Heart left ventricle (tissue), 16 donors: ENCODE data around the gene BHLHE40. TPM values are rescaled to one million over a fixed set of nuclear protein-coding genes. Genes with fewer than 3 reads are reported as not detected.

Experiments used
- ATAC-seq, 4 donors: fragments of 200-7000 bp; cut with Tn5 transposase; one replicate each; pipeline ENCODE4 v1.9.1; 2020 to 2022; ENCODE audit warnings: moderate library complexity in 4 of 4, mild to moderate bottlenecking in 3 of 4, moderate number of reproducible peaks in 1 of 4
- DNase-seq, 5 donors: peaks; one replicate each; pipeline ENCODE4 v3.0.0-alpha.2; 2020
- H3K27ac ChIP-seq, 12 donors: fragments of 200-600 bp; sonication (generic) in 4 of 12; one replicate each; pipeline versions ENCODE4 v1.5.0 to v1.8.0; 2016 to 2022; ENCODE audit warnings: mild to moderate bottlenecking in 2 of 12
- H3K27me3 ChIP-seq, 9 donors: fragments of 200-600 bp; sonication (generic) in 2 of 9; one replicate each; pipeline versions ENCODE4 v1.5.1 to v1.8.0; 2016 to 2022; ENCODE audit warnings: mild to moderate bottlenecking in 3 of 9
- H3K36me3 ChIP-seq, 9 donors: fragments of 200-600 bp; sonication (generic) in 2 of 9; one replicate each; pipeline versions ENCODE4 v1.5.0 to v1.8.0; 2018 to 2022; ENCODE audit warnings: mild to moderate bottlenecking in 2 of 9
- H3K4me1 ChIP-seq, 12 donors: fragments of 200-600 bp; sonication (generic) in 4 of 12; one replicate each; pipeline versions ENCODE4 v1.5.0 to v1.8.0; 2016 to 2022; ENCODE audit warnings: mild to moderate bottlenecking in 3 of 12
- H3K4me3 ChIP-seq, 12 donors: fragments of 200-600 bp; sonication (generic) in 4 of 12; one replicate each; pipeline versions ENCODE4 v1.5.0 to v1.8.0; 2017 to 2022; ENCODE audit warnings: mild to moderate bottlenecking in 9 of 12, moderate library complexity in 4 of 12
- H3K9me3 ChIP-seq, 12 donors: fragments of 200-600 bp; sonication (generic) in 4 of 12; one replicate each; pipeline versions ENCODE4 v1.5.0 to v1.8.0; 2016 to 2022; ENCODE audit warnings: mild to moderate bottlenecking in 1 of 12
- POLR2A ChIP-seq, 2 donors: fragments of 450-650 bp; IDR thresholded peaks; one replicate each; pipeline ENCODE4 v1.6.1; 2017; ENCODE audit warnings: antibody characterized with exemption in 2 of 2, mild to moderate bottlenecking in 2 of 2, moderate library complexity in 2 of 2
- WGBS, 4 donors: extraction: QIAGEN DNeasy Blood & Tissue Kit in 2 of 4; methylation state at CpG; one replicate each; pipeline versions ENCODE4 v1.1.5 to v1.1.7; 2013 to 2018; 5-methylcytosine and 5-hydroxymethylcytosine counted together
- intact Hi-C, 10 donors: fragments of 100-400 bp; cut with DNase I; formaldehyde crosslinking; loops; one replicate each; pipeline versions ENCODE4 v1.11.1 to v1.14.2; 2022
- polyA plus RNA-seq, 2 donors: library from polyadenylated mRNA; stranded (reverse); fragments of 200-250 nt; gene quantifications; one replicate each; pipeline ENCODE4 v1.2.3, GENCODE V29; 2013
- total RNA-seq, 9 donors: library from RNA; depleted of rRNA in 2 of 9; stranded (reverse); fragments of >200 nt in 2 of 9; fragmentation: NEBNext Ultra II Directional in 3 of 9; extraction: Animal tissue kit (Norgen Biotek cat#: 25700) in 3 of 9; gene quantifications; one replicate each; pipeline versions ENCODE4 v1.1.0 to v1.2.4, GENCODE V29; 2016 to 2023
- TF ChIP-seq, protein P1 (sequence below), 12 donors: fragments of 200-600 bp; sonication (generic) in 4 of 12; IDR thresholded peaks; one replicate each; pipeline versions ENCODE4 v1.5.0 to v1.8.0; 2018 to 2022; ENCODE audit warnings: antibody characterized with exemption in 12 of 12, mild to moderate bottlenecking in 5 of 12
- donor health status: ischemic (EF 13 %, LVEDD 7.1; RV severe dilation, severe dysfunction).
- donor health status: healthy with polysubstance abuse.
- donor health status: DM: no; HTN: yes; CAD: no.
- donor health status: DM: no; HTN: no; CAD: no.
- donor health status: ischemic (EF 25% LVEDD 6.9; RV normal size, moderate dysfunction).
- donor health status: ischemic (EF 25% LVEDD 5.7; RV mildly dilated, moderate dysfunction).
- donor health status: healthy.
- donor health status: DM: yes; HTN: yes; CAD: no.
- donor health status: ischemic (EF 35%, LVEDD 5.7; RV mildly dilated, moderate dysfunction).
- donor health status: nonischemic (EF 11% LVEDD 7.7; RV severe dilation, severe dysfunction).
- donor health status: DM: yes; HTN: yes; CAD: no.
- donor health status: PGD.
- donor health status: ischemic (EF 29% LVEDD 5.4; RV normal size, mild dysfunction).
- donor health status: nonischemic (EF 23%, LVEDD 6.1; RV moderate dilation, normal function).

The BHLHE40 gene
- total and polyA plus RNA-seq, 11 donors = 8.5 to 109 (median 33.8) TPM

DNA sequence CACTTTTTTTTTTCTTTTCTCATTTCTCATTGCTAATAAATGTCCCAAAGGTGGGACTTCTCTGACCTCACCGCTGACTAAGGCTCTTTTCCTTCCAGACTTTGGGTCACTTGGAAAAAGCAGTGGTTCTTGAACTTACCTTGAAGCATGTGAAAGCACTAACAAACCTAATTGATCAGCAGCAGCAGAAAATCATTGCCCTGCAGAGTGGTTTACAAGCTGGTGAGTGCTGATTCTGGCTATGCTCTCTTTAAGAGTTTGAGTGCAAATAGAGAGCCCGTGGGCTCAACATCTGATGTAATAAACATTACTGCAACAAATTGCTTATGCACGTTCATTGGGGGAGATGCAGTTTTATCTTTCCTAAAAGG, 2.0 kb downstream of the BHLHE40 start:
- H3K4me3 ChIP-seq = peak overlapping the region; percentile 78 to 100 (median 92)
- DNase-seq = no peak
- WGBS, 4 donors = 3 to 17% (median 6%) methylated on average over 3 of the region's 3 CpGs
- no peak for ATAC-seq
- peak overlapping the region; percentile 59 to 100 (median 100) for H3K27ac ChIP-seq
- intact Hi-C loops = loop anchor here in 7 of 10 donors (2.0 to 5.0 kb wide), 5 partner anchors 46 to 269 kb away; partner anchors contain the start of gene EDEM1 (in 1 of the 7)
- peaks cover 2 to 47% (median 28%) of the 10 kb centered on the region in 9 donors for H3K36me3 ChIP-seq
- no peaks in the 10 kb centered on the region for H3K27me3 ChIP-seq
- TF ChIP-seq, protein P1, sequence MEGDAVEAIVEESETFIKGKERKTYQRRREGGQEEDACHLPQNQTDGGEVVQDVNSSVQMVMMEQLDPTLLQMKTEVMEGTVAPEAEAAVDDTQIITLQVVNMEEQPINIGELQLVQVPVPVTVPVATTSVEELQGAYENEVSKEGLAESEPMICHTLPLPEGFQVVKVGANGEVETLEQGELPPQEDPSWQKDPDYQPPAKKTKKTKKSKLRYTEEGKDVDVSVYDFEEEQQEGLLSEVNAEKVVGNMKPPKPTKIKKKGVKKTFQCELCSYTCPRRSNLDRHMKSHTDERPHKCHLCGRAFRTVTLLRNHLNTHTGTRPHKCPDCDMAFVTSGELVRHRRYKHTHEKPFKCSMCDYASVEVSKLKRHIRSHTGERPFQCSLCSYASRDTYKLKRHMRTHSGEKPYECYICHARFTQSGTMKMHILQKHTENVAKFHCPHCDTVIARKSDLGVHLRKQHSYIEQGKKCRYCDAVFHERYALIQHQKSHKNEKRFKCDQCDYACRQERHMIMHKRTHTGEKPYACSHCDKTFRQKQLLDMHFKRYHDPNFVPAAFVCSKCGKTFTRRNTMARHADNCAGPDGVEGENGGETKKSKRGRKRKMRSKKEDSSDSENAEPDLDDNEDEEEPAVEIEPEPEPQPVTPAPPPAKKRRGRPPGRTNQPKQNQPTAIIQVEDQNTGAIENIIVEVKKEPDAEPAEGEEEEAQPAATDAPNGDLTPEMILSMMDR (IDR thresholded peaks at IDR 0.05) = no peak
- TF ChIP-seq POLR2A (IDR thresholded peaks at IDR 0.05) = no peak
- no peaks in the 10 kb centered on the region for H3K9me3 ChIP-seq
- H3K4me1 ChIP-seq = peaks cover 7 to 73% (median 53%) of the 10 kb centered on the region in 12 donors

DNA sequence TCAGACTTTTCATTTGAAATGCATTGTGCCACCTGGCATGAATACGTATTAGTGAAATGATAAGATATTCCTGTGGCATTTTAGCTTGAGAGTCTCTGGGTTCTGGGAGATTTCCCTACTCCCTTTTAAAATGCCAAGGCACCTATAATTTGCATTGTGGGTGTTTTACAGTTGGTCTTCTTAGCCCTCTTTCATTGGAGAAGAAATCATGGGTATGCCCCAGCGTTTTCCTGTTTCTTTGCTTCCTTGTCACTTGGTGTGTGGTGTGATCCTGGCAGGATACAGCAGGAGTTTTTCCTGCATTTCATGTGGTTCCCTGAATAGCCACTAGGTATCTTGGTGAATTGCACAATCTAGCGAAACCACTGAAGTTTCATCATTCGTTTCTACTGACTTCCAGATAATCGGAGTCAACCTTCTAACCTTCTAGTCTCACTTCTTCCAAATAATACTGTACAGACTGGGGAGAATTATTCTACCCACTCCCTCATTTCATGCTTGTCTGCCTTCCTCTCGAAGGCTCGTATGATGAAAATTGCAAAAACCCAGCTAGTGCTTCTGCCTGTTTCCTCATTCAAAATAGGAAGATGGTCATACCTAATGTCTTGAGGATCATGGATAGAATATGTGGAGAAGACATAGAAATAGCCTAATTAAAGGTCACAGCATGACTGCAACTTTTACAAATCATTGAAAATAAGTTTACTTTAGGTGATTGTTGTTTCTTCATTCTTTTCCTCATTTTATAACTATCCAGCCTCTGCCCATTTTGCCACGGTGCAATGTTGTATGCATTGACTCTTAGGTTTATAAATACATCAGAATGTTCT, 2.6 kb downstream of the BHLHE40 start:
- ATAC-seq (no peak), DNase-seq (no peak)
- intact Hi-C loops = loop anchor here in 7 of 10 donors (2.0 to 5.0 kb wide), 5 partner anchors 45 to 270 kb away; partner anchors contain the start of gene EDEM1 (in 1 of the 7)
- peaks cover 2 to 47% (median 28%) of the 10 kb centered on the region in 9 donors for H3K36me3 ChIP-seq
- H3K4me3 ChIP-seq = peak overlapping the region; percentile 78 to 100 (median 92)
- H3K27me3 ChIP-seq = no peaks in the 10 kb centered on the region
- TF ChIP-seq, protein P1 (IDR thresholded peaks at IDR 0.05) = peak in 9 of 12 donors; percentile 12 to 52 (median 36)
- TF ChIP-seq POLR2A (IDR thresholded peaks at IDR 0.05) = no peak
- peak overlapping the region; percentile 59 to 100 (median 100) for H3K27ac ChIP-seq
- 7 to 17% (median 8%) methylated on average over 8 of the region's 8 CpGs for WGBS, 4 donors
- H3K4me1 ChIP-seq = peaks cover 7 to 72% (median 52%) of the 10 kb centered on the region in 12 donors
- no peaks in the 10 kb centered on the region for H3K9me3 ChIP-seq

DNA sequence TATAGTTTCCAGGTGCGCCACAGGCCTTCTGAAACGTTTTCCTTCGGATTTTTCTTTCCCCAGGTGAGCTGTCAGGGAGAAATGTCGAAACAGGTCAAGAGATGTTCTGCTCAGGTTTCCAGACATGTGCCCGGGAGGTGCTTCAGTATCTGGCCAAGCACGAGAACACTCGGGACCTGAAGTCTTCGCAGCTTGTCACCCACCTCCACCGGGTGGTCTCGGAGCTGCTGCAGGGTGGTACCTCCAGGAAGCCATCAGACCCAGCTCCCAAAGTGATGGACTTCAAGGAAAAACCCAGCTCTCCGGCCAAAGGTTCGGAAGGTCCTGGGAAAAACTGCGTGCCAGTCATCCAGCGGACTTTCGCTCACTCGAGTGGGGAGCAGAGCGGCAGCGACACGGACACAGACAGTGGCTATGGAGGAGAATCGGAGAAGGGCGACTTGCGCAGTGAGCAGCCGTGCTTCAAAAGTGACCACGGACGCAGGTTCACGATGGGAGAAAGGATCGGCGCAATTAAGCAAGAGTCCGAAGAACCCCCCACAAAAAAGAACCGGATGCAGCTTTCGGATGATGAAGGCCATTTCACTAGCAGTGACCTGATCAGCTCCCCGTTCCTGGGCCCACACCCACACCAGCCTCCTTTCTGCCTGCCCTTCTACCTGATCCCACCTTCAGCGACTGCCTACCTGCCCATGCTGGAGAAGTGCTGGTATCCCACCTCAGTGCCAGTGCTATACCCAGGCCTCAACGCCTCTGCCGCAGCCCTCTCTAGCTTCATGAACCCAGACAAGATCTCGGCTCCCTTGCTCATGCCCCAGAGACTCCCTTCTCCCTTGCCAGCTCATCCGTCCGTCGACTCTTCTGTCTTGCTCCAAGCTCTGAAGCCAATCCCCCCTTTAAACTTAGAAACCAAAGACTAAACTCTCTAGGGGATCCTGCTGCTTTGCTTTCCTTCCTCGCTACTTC, 3.8 kb downstream of the BHLHE40 start:
- H3K27me3 ChIP-seq = no peaks in the 10 kb centered on the region
- TF ChIP-seq POLR2A (IDR thresholded peaks at IDR 0.05) = no peak
- TF ChIP-seq, protein P1 (IDR thresholded peaks at IDR 0.05) = no peak
- H3K27ac ChIP-seq = peak overlapping the region; percentile 83 to 100 (median 100)
- peak overlapping the region; percentile 6 to 100 (median 92) for H3K4me3 ChIP-seq
- intact Hi-C loops = loop anchor here in 3 of 10 donors (5.0 kb wide), 3 partner anchors 204 to 271 kb away; partner anchors contain the start of gene EDEM1 (in 1 of the 3)
- peaks cover 2 to 47% (median 28%) of the 10 kb centered on the region in 9 donors for H3K36me3 ChIP-seq
- ATAC-seq = no peak
- H3K9me3 ChIP-seq = no peaks in the 10 kb centered on the region
- no peak for DNase-seq
- 54 to 72% (median 62%) methylated on average over 39 to 40 of the region's 40 CpGs for WGBS, 4 donors
- peaks cover 10 to 71% (median 57%) of the 10 kb centered on the region in 12 donors for H3K4me1 ChIP-seq
